Activated CD8-positive, alpha-beta T cell treated with anti-CD3 and anti-CD28 coated beads for 36 hours (primary cell): Measurements from ENCODE around the gene GPC6. TPM values are rescaled to one million over a fixed set of nuclear protein-coding genes. Genes with fewer than 3 reads are reported as not detected.

ENCODE experiments used
- ATAC-seq: fragments of 200-7000 bp; cut with Tn5 transposase; one replicate; pipeline ENCODE4 v1.10.0; 2021; ENCODE audit warnings: mild to moderate bottlenecking, moderate library complexity
- CTCF ChIA-PET: fragments of 350-600 bp; sonication (Branson Sonifier 250); formaldehyde crosslinking; loops from one replicate; lab custom pipeline; 2021; ENCODE audit warnings: antibody characterized with exemption; lab: Charles Lee
- POLR2A ChIA-PET: fragments of 350-600 bp; sonication (Branson Sonifier 250); formaldehyde crosslinking; loops from one replicate; lab custom pipeline; 2021; ENCODE audit warnings: antibody characterized with exemption; lab: Charles Lee
- DNase-seq: peaks from one replicate; pipeline ENCODE4 v3.0.0-alpha.2; 2020
- H3K27ac Mint-ChIP-seq: one replicate; pipeline ENCODE4 v1.8.0; 2021; ENCODE audit warnings: mild to moderate bottlenecking, mixed read lengths
- H3K27me3 Mint-ChIP-seq: one replicate; pipeline ENCODE4 v1.8.0; 2021; ENCODE audit warnings: mixed read lengths
- H3K36me3 Mint-ChIP-seq: one replicate; pipeline ENCODE4 v1.8.0; 2021; ENCODE audit warnings: low read depth, mixed read lengths
- H3K4me1 Mint-ChIP-seq: one replicate; pipeline ENCODE4 v1.8.0; 2021; ENCODE audit warnings: low read depth, mixed read lengths
- H3K4me3 Mint-ChIP-seq: one replicate; pipeline ENCODE4 v1.8.0; 2021; ENCODE audit warnings: mild to moderate bottlenecking, moderate library complexity, mixed read lengths
- H3K9me3 Mint-ChIP-seq: one replicate; pipeline ENCODE4 v1.8.0; 2021; ENCODE audit warnings: mixed read lengths
- CTCF ChIP-seq: fragments of 200-600 bp; IDR thresholded peaks from one replicate; pipeline ENCODE4 v1.8.0; 2022; ENCODE audit warnings: antibody characterized with exemption, mild to moderate bottlenecking
- intact Hi-C: fragments of 100-400 bp; cut with micrococcal nuclease; formaldehyde crosslinking; loops from one replicate; pipeline ENCODE4 v1.10.0; 2022
- total RNA-seq, 2 experiments: library from RNA; stranded (reverse); gene quantifications; one replicate each; pipeline ENCODE4 v1.2.3, GENCODE V29; 2021

The GPC6 gene
- total RNA-seq, 2 experiments from 2014 or later: not detected

GRCh38 chr13:94119360-94119936, 892.8 kb downstream of the GPC6 start:
- peaks cover 1% of the 10 kb centered on the region for H3K27me3 Mint-ChIP-seq
- no peaks in the 10 kb centered on the region for H3K36me3 Mint-ChIP-seq
- DNase-seq (no peak), ATAC-seq (no peak)
- ChIA-PET POLR2A (interaction anchor here (0.6 kb wide), 1 partner anchor 54 kb away, joined by 3 read pairs; no protein-coding TSS in a partner anchor), CTCF (no interaction called here)
- no peaks in the 10 kb centered on the region for H3K4me1 Mint-ChIP-seq
- intact Hi-C loops: no loop called here
- no peak for TF ChIP-seq CTCF
- H3K4me3 Mint-ChIP-seq: no peak overlapping the region
- no peak overlapping the region for H3K27ac Mint-ChIP-seq
- no peaks in the 10 kb centered on the region for H3K9me3 Mint-ChIP-seq

GRCh38 chr13:94120878-94121277, 894.3 kb downstream of the GPC6 start:
- POLR2A ChIA-PET: no interaction called here
- H3K4me3 Mint-ChIP-seq: no peak overlapping the region
- CTCF ChIA-PET: no interaction called here
- no peak for ATAC-seq
- H3K27me3 Mint-ChIP-seq: peaks cover 1% of the 10 kb centered on the region
- TF ChIP-seq CTCF: no peak
- H3K27ac Mint-ChIP-seq: no peak overlapping the region
- intact Hi-C loops: no loop called here
- H3K36me3 Mint-ChIP-seq: no peaks in the 10 kb centered on the region
- DNase-seq: no peak
- H3K4me1 Mint-ChIP-seq: no peaks in the 10 kb centered on the region
- no peaks in the 10 kb centered on the region for H3K9me3 Mint-ChIP-seq

GRCh38 chr13:94121686-94122085, 895.1 kb downstream of the GPC6 start:
- no peak overlapping the region for H3K27ac Mint-ChIP-seq
- ATAC-seq: no peak
- no peak for DNase-seq
- H3K4me3 Mint-ChIP-seq: no peak overlapping the region
- no peaks in the 10 kb centered on the region for H3K9me3 Mint-ChIP-seq
- H3K4me1 Mint-ChIP-seq: no peaks in the 10 kb centered on the region
- POLR2A ChIA-PET: no interaction called here
- no peaks in the 10 kb centered on the region for H3K36me3 Mint-ChIP-seq
- intact Hi-C loops: no loop called here
- peaks cover 1% of the 10 kb centered on the region for H3K27me3 Mint-ChIP-seq
- CTCF ChIA-PET: no interaction called here
- TF ChIP-seq CTCF: no peak

- intact Hi-C loops: no loop called here
- DNase-seq: no peak
- no peak for TF ChIP-seq CTCF
- ChIA-PET CTCF (interaction anchor here (1.1 kb wide), 2 partner anchors 229 to 239 kb away, joined by 3 read pairs; no protein-coding TSS in a partner anchor), POLR2A (no interaction called here)
- peaks cover 1% of the 10 kb centered on the region for H3K27me3 Mint-ChIP-seq
- no peak for ATAC-seq
- no peak overlapping the region for H3K27ac Mint-ChIP-seq
- no peaks in the 10 kb centered on the region for H3K9me3 Mint-ChIP-seq
- H3K36me3 Mint-ChIP-seq: no peaks in the 10 kb centered on the region
- H3K4me1 Mint-ChIP-seq: no peaks in the 10 kb centered on the region
- no peak overlapping the region for H3K4me3 Mint-ChIP-seq
Measured at GRCh38 chr13:94122300-94122915, 895.8 kb downstream of the GPC6 start.

- no peaks in the 10 kb centered on the region for H3K36me3 Mint-ChIP-seq
- no peaks in the 10 kb centered on the region for H3K9me3 Mint-ChIP-seq
- no peak for ATAC-seq
- DNase-seq: no peak
- peaks cover 1% of the 10 kb centered on the region for H3K27me3 Mint-ChIP-seq
- no peak for TF ChIP-seq CTCF
- H3K4me1 Mint-ChIP-seq: no peaks in the 10 kb centered on the region
- intact Hi-C loops: no loop called here
- no peak overlapping the region for H3K4me3 Mint-ChIP-seq
- ChIA-PET CTCF (no interaction called here), POLR2A (no interaction called here)
- no peak overlapping the region for H3K27ac Mint-ChIP-seq
Measured at GRCh38 chr13:94123557-94123956, 897.0 kb downstream of the GPC6 start.
